Stimulated activated CD4-positive, alpha-beta T cell treated with anti-CD3 and anti-CD28 coated beads, TNF-alpha, amount 100 ng/mL, for 1 hour (primary cell): Measurements from ENCODE around the gene GAB2.
"Not testable (repeated sequence)": the region's sequence is repeated elsewhere in the genome, so short reads cannot be mapped to it uniquely, and the experiment has no call there.

Experiments
- DNase-seq, 3 donors: peaks; one replicate each; pipeline ENCODE4 v3.0.0-alpha.2; 2020; ENCODE audit warnings: low read depth in 3 of 3, low spot score in 1 of 3

The GAB2 gene

GRCh38 chr11:78253797-78254196 lies 163.8 kb downstream of the GAB2 start:
- no peak for DNase-seq

GRCh38 chr11:78251083-78251775 lies 166.4 kb downstream of the GAB2 start:
- no peak for DNase-seq

GRCh38 chr11:78250099-78250498 lies 167.5 kb downstream of the GAB2 start:
- DNase-seq = no peak

GRCh38 chr11:78248903-78249302 lies 168.7 kb downstream of the GAB2 start:
- no peak for DNase-seq

GRCh38 chr11:78248191-78248590 lies 169.4 kb downstream of the GAB2 start:
- DNase-seq = no peak

GRCh38 chr11:78244546-78245255 lies 172.9 kb downstream of the GAB2 start:
- no peak for DNase-seq

- DNase-seq = no peak
These were observed 173.5 kb downstream of the GAB2 start for GRCh38 chr11:78244080-78244479.

- DNase-seq = no peak
These were observed 176.1 kb downstream of the GAB2 start for GRCh38 chr11:78241475-78241874.

GRCh38 chr11:78239781-78240180 lies 177.8 kb downstream of the GAB2 start:
- DNase-seq = no peak

GRCh38 chr11:78237293-78238046 lies 180.2 kb downstream of the GAB2 start:
- DNase-seq = no peak

- DNase-seq = no peak
These were observed 183.6 kb downstream of the GAB2 start for GRCh38 chr11:78234006-78234405.

- DNase-seq = not testable (repeated sequence)
These were observed 184.6 kb downstream of the GAB2 start for GRCh38 chr11:78233046-78233445.

- DNase-seq = no peak
These were observed 185.6 kb downstream of the GAB2 start for GRCh38 chr11:78231962-78232501.

GRCh38 chr11:78230161-78230877 lies 187.3 kb downstream of the GAB2 start:
- DNase-seq = no peak

GRCh38 chr11:78229106-78229505 lies 188.5 kb downstream of the GAB2 start:
- no peak for DNase-seq

- no peak for DNase-seq
These were observed 189.2 kb downstream of the GAB2 start for GRCh38 chr11:78228467-78228866.

- no peak for DNase-seq
These were observed 189.7 kb downstream of the GAB2 start for GRCh38 chr11:78227921-78228320.

- DNase-seq = no peak
These were observed 190.6 kb downstream of the GAB2 start for GRCh38 chr11:78226684-78227680.

- no peak for DNase-seq
These were observed 192.7 kb downstream of the GAB2 start for GRCh38 chr11:78224906-78225420.

- no peak for DNase-seq
These were observed 193.1 kb downstream of the GAB2 start for GRCh38 chr11:78224506-78224905.
